HepG2 (cell line): ENCODE measurements around the gene RAB36. TPM values are rescaled to one million over a fixed set of nuclear protein-coding genes. Genes with fewer than 3 reads are reported as not detected.

ENCODE experiments used
- DMTF1 ChIP-seq: sonication (generic); formaldehyde crosslinking; IDR thresholded peaks from 2 replicates; pipeline ENCODE4 v1.4.0; 2020; ENCODE audit warnings: mild to moderate bottlenecking, missing genetic modification reagents
- FOXP4 ChIP-seq: sonication (generic); formaldehyde crosslinking; IDR thresholded peaks from 2 replicates; pipeline ENCODE4 v1.4.0; 2020; ENCODE audit warnings: missing genetic modification reagents
- GZF1 ChIP-seq: sonication (generic); formaldehyde crosslinking; IDR thresholded peaks from 2 replicates; pipeline ENCODE4 v1.5.1; 2020; ENCODE audit warnings: mild to moderate bottlenecking, missing genetic modification reagents
- HDAC1 ChIP-seq: sonication (generic); formaldehyde crosslinking; IDR thresholded peaks from 2 replicates; pipeline ENCODE4 v1.5.1; 2020; ENCODE audit warnings: mild to moderate bottlenecking, missing genetic modification reagents
- HINFP ChIP-seq: sonication (generic); formaldehyde crosslinking; IDR thresholded peaks from 2 replicates; pipeline ENCODE4 v1.4.0; 2020; ENCODE audit warnings: low read depth, mild to moderate bottlenecking, missing genetic modification reagents
- KAT2B ChIP-seq: fragments of 150-350 bp; IDR thresholded peaks from 2 replicates; pipeline ENCODE4 v1.6.1; 2014; ENCODE audit warnings: low read depth, low read length, borderline replicate concordance
- MTA1 ChIP-seq: sonication (generic); formaldehyde crosslinking; IDR thresholded peaks from 2 replicates; pipeline ENCODE4 v1.4.0; 2020; ENCODE audit warnings: missing genetic modification reagents, mild to moderate bottlenecking, borderline replicate concordance
- NFKB2 ChIP-seq: sonication (generic); formaldehyde crosslinking; IDR thresholded peaks from 2 replicates; pipeline ENCODE4 v1.4.0; 2020; ENCODE audit warnings: missing genetic modification reagents, borderline replicate concordance
- PCBP2 ChIP-seq: fragments of 200-400 bp; formaldehyde crosslinking; optimal IDR thresholded peaks from 2 replicates; pipeline ENCODE3; 2018; ENCODE audit warnings: low read length, low read depth; ENCODE audit not compliant: poor library complexity, severe bottlenecking
- SP4 ChIP-seq: sonication (generic); formaldehyde crosslinking; IDR thresholded peaks from 2 replicates; pipeline ENCODE4 v1.8.1; 2023; ENCODE audit warnings: mild to moderate bottlenecking, missing genetic modification reagents
- ZFAT ChIP-seq: sonication (generic); formaldehyde crosslinking; conservative IDR thresholded peaks from 2 replicates; pipeline ENCODE4 v1.8.1; 2023; ENCODE audit warnings: missing genetic modification reagents, inconsistent platforms
- ZMYM2 ChIP-seq: sonication (generic); formaldehyde crosslinking; IDR thresholded peaks from 2 replicates; pipeline ENCODE4 v1.8.0; 2022; ENCODE audit warnings: mild to moderate bottlenecking, missing genetic modification reagents
- ZNF34 ChIP-seq: sonication (generic); formaldehyde crosslinking; IDR thresholded peaks from 2 replicates; pipeline ENCODE4 v1.4.0; 2020; ENCODE audit warnings: mild to moderate bottlenecking, missing genetic modification reagents, borderline replicate concordance
- ZNF747 ChIP-seq: sonication (generic); formaldehyde crosslinking; IDR thresholded peaks from 2 replicates; pipeline ENCODE4 v1.8.1; 2023; ENCODE audit warnings: missing genetic modification reagents, mild to moderate bottlenecking, borderline replicate concordance
- ZNF768 ChIP-seq: sonication (generic); formaldehyde crosslinking; IDR thresholded peaks from 2 replicates; pipeline ENCODE4 v1.4.0; 2020; ENCODE audit warnings: missing genetic modification reagents
- ZNF784 ChIP-seq: sonication (generic); formaldehyde crosslinking; IDR thresholded peaks from 2 replicates; pipeline ENCODE4 v1.5.1; 2020; ENCODE audit warnings: missing genetic modification reagents, mild to moderate bottlenecking, borderline replicate concordance
- ZNF883 ChIP-seq: sonication (generic); formaldehyde crosslinking; IDR thresholded peaks from 2 replicates; pipeline ENCODE4 v1.5.1; 2020; ENCODE audit warnings: mild to moderate bottlenecking, missing genetic modification reagents; ENCODE audit errors: not compliant biosample characterization
- polyA plus RNA-seq, 8 experiments: library from polyadenylated mRNA; depleted of rRNA in 3 of 8; stranded (reverse) in 7 of 8; unstranded in 1 of 8; fragments of >200 nt; fragmentation: Illumina TruSeq in 4 of 8; extraction: Trizol in 4 of 8; gene quantifications; 2 replicates each; pipeline versions ENCODE4 v1.2.1 to v1.2.3, GENCODE V29; 2011 to 2016; ENCODE audit warnings: low read depth in 4 of 8, missing spikeins in 1 of 8, mixed read lengths in 1 of 8; ENCODE audit not compliant: insufficient read depth in 1 of 8
- total RNA-seq, 5 experiments: library from RNA; depleted of rRNA; stranded (reverse); fragments of >200 nt; fragmentation: Illumina TruSeq; extraction: Trizol; gene quantifications; 2 replicates each; pipeline ENCODE4 v1.2.3, GENCODE V29; 2016; ENCODE audit warnings: low read depth in 1 of 5
- TF ChIP-seq, protein P1 (sequence below): sonication (generic); formaldehyde crosslinking; IDR thresholded peaks from 2 replicates; pipeline ENCODE4 v1.5.0; 2020; ENCODE audit warnings: mild to moderate bottlenecking, missing genetic modification reagents, moderate library complexity
- TF ChIP-seq, protein P2 (sequence below): sonication (generic); formaldehyde crosslinking; IDR thresholded peaks from 2 replicates; pipeline ENCODE4 v1.4.0; 2020; ENCODE audit warnings: missing genetic modification reagents

RAB36 gene
- total and polyA plus RNA-seq, 2 of the 13 experiments (the other 11 are each of a cell fraction or from before 2014, with no cell fraction given): 0.24 to 0.86 TPM

DNA sequence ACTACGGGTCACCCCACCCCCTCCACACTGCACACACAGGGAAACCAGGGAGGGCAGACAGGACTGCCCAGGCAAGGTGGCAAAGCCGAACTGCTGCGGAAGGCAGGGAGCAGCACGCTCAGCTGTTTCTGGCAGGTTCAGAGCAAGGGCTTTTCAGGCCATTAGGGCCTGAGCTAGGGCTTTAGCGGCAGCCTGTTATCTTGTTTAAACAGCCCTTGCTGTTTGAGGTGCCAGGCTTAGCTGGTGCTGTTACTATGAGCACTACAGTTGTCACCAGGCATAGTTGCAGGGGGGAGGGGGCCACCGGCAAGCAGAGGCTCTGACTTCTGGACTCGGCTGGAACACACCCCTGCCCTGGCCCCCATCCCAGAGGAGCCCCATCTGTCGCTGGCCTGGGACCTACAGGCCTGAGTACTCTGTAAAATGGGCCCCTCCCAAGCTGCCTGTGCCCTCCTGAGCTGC is 38.3 kb upstream of the RAB36 start (continued):
- TF ChIP-seq PCBP2: no peak
- no peak for TF ChIP-seq NFKB2 (CRISPR knock-in tag)
- no peak for TF ChIP-seq ZFAT
- TF ChIP-seq ZMYM2: no peak
- TF ChIP-seq ZNF747 (CRISPR knock-in tag): no peak
- no peak for TF ChIP-seq ZNF768 (CRISPR knock-in tag)
- TF ChIP-seq ZNF883 (CRISPR knock-in tag): no peak
- TF ChIP-seq ZNF34 (CRISPR knock-in tag): no peak
- TF ChIP-seq MTA1 (CRISPR knock-in tag): no peak
- no peak for TF ChIP-seq ZNF784 (CRISPR knock-in tag)
- TF ChIP-seq HINFP: no peak
- no peak for TF ChIP-seq KAT2B
- TF ChIP-seq SP4 (CRISPR knock-in tag): no peak
- TF ChIP-seq, protein P1, sequence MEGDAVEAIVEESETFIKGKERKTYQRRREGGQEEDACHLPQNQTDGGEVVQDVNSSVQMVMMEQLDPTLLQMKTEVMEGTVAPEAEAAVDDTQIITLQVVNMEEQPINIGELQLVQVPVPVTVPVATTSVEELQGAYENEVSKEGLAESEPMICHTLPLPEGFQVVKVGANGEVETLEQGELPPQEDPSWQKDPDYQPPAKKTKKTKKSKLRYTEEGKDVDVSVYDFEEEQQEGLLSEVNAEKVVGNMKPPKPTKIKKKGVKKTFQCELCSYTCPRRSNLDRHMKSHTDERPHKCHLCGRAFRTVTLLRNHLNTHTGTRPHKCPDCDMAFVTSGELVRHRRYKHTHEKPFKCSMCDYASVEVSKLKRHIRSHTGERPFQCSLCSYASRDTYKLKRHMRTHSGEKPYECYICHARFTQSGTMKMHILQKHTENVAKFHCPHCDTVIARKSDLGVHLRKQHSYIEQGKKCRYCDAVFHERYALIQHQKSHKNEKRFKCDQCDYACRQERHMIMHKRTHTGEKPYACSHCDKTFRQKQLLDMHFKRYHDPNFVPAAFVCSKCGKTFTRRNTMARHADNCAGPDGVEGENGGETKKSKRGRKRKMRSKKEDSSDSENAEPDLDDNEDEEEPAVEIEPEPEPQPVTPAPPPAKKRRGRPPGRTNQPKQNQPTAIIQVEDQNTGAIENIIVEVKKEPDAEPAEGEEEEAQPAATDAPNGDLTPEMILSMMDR: no peak
- no peak for TF ChIP-seq HDAC1 (CRISPR knock-in tag)
- TF ChIP-seq DMTF1 (CRISPR knock-in tag): no peak
- TF ChIP-seq FOXP4: no peak
- TF ChIP-seq GZF1: no peak
- TF ChIP-seq, protein P2, sequence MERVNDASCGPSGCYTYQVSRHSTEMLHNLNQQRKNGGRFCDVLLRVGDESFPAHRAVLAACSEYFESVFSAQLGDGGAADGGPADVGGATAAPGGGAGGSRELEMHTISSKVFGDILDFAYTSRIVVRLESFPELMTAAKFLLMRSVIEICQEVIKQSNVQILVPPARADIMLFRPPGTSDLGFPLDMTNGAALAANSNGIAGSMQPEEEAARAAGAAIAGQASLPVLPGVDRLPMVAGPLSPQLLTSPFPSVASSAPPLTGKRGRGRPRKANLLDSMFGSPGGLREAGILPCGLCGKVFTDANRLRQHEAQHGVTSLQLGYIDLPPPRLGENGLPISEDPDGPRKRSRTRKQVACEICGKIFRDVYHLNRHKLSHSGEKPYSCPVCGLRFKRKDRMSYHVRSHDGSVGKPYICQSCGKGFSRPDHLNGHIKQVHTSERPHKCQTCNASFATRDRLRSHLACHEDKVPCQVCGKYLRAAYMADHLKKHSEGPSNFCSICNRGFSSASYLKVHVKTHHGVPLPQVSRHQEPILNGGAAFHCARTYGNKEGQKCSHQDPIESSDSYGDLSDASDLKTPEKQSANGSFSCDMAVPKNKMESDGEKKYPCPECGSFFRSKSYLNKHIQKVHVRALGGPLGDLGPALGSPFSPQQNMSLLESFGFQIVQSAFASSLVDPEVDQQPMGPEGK: 0 out of 2 replicates have a peak, but pooled peaks have one; percentile 31
